ENCODE data around the gene KHSRP.

DNA sequence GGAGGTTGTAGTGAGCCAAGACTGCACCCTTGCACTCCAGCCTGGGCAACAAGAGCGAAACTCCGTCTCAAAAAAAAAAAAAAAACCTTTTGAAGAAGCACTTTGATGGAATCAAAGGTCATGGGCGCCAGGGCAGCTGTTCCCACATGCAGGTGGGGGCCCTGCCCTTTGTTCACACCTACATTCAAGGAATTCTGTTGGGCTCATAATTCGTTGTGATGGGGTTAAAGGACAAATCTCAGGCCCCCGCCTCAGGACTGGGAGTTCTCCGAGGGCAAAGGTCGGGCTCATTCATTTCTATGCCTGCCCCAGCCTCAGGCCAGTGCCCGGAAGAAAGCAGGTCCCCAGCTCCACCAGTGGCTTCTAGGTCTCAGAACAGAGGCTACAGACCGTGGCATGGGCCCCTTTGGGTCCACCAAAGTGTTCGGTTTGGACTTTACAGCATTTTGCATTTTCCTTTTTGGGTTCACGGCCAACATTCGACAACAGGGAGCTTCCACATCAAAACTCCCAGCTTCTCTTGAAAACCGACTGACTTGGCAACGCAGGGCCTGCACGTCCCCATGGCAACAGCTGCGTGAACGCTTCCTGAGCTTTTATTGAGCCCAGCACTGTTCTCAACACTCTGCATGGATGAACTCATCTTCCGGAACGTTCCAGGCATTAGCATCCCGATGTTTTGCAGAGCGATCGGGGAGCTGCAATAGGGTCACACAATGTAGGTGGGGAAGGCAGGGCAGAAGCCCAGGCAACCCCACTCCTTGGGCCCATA, 21.6 kb downstream of the KHSRP start:
- TF ChIP-seq BACH1 (IDR thresholded peaks at IDR 0.05; ENCODE audit: borderline replicate concordance): no peak
- no peak for TF ChIP-seq SIN3A (IDR thresholded peaks at IDR 0.05; ENCODE audit: low read depth, low read length)

Data from GM12878 (cell line).